CD4-positive, alpha-beta T cell treated with Interleukin-4 for 4 hours (primary cell): Measurements from ENCODE around the gene TUBA4A.

Experiments
- DNase-seq: peaks from one replicate; pipeline ENCODE4 v3.0.0-alpha.2; 2020

TUBA4A gene

DNA sequence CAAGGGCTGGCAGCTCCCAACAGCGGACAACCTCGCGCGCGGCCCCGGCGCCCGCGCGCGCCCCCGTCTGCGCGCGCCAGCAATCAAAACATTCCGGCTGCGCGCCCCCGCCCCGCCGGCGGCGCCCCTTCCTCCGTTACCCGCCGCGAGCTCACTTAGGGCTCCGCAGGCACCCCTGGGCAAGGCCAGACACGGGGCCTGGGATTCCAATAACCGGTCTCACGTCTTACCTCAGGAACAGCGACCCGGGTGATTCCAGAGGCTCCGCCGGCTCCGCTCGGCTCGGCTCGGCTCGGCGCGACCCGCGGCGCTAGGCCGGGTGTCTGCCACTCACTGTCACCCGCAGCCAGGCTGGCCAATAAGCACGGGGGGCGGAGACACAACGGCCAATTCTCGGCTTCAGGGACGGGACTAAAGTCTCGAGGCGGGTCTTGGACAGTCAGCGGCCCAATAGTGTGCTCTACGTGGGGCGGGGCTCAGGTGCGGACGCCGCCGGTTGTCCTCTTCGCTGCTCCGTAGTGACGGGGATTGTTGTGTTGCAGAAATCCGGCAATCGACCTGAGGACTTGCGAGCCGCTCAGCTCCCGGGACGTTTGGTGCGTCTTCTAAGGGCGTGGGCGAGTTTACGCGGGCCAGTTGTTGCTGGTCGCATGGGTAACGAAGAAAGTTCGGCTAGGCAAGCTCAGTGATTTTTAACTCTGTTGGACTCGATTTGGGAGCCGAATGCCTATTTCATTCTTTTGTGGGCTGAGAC lies 24.2 kb downstream of the TUBA4A start, which contains the start of the genes ANKZF1 and ATG9A:
Gene ANKZF1 (plus strand): TSS at position 502 of the 754 bp plus-strand sequence. CDS start 452 bp downstream, outside the sequence.
Gene ATG9A (minus strand): TSS at position 332 of the 754 bp plus-strand sequence. CDS start 1,612 bp downstream, outside the sequence.
- DNase-seq, result peak; percentile 98

DNA sequence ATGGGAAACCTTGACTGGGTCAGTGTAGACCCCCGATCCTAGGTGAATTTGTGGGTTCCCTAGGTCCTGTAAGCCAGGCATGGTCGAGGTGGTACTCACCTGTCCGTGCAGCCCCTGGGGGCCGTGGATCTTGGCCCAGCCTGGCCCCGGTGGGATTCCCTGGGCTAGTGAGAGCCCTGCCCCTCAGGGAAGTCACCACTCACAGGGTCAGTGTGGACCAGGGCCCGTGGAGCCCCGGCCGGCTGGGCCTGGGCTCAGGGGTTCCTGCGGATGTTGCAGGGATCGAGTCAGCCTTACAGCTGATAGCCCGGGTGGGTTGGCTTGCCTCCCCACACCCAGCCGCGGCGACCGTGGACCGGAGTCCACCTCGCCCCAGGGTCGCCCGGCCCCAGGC lies 24.8 kb downstream of the TUBA4A start:
- DNase-seq, result no peak

GRCh38 chr2:219228041-219228910 lies 25.4 kb downstream of the TUBA4A start:
- no peak for DNase-seq

GRCh38 chr2:219225350-219225749 lies 28.4 kb downstream of the TUBA4A start:
- no peak for DNase-seq

GRCh38 chr2:219223831-219224610 lies 29.7 kb downstream of the TUBA4A start:
- DNase-seq, result no peak

DNA sequence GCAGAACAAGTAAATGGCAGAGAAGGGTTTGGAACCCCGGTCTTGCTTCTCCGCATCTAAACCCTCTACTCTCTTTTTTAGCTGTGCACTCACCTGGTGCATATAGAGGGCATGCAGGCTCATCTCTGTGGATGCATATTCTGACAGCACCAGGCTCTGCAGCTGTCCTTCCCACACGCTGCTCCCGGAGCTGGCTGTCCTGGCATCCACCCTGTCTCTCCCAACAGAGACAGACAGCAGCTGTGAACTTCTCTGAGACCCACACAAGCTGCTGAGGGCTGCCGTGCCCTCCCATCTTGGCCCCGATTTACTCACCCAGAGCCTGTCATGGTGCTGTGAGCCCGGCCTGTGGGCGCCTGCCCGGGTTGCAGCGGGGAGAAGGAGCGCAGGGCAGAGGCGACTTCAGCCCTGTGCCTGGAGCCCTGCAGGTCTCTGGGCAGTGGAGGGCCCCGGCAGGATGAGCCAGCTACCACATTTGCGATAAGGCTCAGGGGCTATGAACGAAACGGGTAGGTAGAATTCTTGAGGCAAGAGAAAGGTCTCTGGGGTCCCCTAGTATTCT lies 31.7 kb downstream of the TUBA4A start:
- no peak for DNase-seq

GRCh38 chr2:219220652-219221402 lies 32.9 kb downstream of the TUBA4A start:
- no peak for DNase-seq

DNA sequence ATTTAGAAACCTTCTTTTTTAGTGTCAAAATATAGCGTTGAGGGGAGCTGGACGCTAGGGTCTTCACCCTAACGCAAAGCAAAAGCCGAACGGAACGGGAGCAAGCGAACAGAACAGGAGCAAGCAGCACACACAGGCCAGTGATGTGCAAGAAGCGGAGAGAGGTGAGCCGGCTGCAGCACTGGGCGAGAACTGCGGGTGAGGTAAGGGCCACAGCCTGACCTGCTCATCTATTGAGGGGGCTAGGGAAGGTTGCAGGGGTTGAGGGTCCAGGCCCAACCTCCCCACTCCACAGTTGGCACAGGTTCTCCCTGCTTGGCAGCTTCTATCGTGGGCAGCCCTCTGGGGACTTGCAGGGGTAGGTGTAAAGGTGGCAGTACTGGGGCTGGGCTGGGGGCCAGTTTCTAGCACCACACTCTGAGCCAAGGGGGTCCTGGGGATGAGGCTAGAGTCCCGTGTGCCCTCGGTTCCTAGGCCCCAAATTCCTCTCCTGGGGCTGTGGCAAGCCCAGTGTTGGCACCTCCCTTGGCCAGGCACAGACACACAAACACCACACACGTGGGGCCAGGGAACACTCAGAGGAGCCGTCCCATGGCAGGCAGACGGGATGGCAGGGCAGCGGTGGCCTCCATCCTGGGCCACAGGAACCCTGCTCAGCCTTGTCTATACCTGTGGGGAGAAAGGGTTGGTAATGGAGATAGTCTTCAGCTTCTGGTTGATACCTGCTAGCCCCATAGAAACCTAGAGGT lies 33.8 kb downstream of the TUBA4A start:
- DNase-seq, result no peak

- peak; percentile 86 for DNase-seq
Measured at GRCh38 chr2:219218732-219219701, 34.7 kb downstream of the TUBA4A start, which contains the start of gene ABCB6. Gene ABCB6 (minus strand): TSS chr2:219218958. CDS start chr2:219218673, 285 bp downstream.

DNA sequence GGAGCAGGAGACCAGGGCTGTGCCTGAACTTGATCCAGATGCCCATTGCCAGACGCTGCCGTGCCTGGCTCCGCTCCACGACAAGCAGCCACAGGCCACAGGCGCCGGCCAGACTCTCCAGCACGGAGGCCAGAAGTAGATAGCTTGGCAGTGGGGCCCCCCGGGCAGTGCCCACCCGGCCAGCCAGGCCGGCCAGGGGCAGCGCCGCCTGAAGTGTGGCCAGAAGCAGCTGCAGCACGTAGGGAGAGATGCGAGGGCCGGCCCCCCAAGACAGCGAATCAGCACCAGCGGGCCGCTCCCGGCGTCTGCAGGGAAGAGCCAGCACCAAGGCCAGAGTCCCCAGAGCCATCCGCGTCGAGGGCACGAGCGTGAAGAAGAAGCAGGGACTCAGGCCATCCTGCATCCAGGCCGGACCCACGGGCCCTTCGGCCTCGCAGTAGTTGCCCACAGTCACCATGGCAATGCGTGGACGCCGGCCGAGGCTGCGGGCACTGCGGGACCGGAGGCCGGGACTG lies 35.4 kb downstream of the TUBA4A start:
- DNase-seq, result no peak

- no peak for DNase-seq
Measured at GRCh38 chr2:219216535-219216915, 37.2 kb downstream of the TUBA4A start.

DNA sequence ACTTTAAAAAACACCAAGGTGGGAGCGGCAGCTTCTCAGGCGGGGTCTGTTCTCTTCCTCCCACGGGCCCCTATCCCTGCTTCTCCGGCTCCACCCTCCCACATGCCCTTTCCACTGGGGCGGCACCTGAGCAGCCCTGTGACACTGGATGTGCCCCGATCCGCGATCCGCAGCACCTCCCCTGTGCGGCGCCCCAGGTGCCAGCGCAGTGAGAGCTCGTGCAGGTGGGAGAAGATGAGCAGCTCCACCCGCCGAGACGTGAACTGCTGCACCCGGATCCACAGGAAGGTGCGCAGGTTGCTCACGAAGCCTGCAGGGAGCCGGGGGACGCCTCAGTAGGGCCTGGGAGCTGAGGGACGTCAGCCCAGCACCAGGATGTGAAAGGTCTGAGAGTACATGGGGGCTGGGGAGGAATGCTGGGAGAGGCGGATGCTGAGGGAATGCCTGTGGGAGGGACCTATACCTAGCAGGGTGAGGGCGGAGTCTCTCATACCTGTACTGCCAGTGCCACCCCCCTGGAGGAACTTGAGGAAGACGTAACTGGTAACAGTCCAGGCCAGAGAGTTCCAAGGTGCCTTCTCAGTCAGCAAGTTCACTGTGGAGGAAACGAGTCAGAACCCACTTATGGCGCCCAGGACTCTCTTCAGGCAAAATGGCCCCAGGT lies 37.7 kb downstream of the TUBA4A start:
- DNase-seq, result no peak

DNA sequence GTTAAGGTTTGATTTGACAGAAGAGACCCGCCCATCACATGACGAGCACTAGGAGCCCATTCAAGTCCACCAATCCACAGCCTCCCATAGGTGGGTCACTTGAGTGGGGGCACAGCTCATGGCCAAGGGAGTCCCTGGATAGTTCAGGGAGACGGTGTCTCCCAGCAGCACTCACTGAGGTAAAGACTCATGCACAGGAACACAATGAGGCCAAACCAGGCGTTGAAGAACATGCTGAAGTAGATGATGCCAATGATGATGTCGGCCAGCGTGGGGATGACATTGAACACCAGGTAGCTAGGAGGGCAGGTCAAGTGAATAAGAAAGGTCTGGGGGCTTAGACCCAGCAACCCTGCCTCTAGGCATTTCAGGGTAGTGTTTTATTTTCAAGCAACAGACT lies 38.9 kb downstream of the TUBA4A start:
- no peak for DNase-seq

GRCh38 chr2:219214141-219214540 lies 39.6 kb downstream of the TUBA4A start:
- no peak for DNase-seq

DNA sequence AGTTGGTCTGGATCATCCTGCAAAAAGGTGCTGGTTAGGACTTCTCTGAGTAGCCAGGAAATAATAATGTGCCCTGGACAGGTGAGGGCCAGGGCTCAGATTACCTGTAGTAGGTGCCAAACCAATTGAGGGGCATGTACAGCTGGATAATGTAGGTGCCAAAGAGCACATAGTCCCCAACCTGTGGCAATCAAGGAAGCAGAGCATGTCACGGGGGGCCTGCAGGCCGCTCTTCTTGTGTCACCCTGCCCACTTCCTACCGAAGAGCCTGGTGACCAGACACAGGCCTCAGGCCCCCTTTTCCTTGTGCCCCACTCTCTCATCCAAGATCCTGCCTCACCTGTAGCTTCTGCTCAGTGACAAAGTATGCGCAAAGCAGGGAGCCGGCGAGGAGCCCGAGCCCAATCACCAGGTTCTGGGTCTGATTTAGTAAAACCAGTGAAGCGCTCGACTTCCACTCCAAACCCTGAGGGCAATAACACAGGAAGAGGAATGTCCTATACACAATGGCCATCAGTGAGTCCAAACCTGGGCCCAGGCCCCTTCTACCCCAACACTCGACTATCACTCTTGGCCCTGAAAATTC lies 40.1 kb downstream of the TUBA4A start:
- DNase-seq, result no peak

- no peak for DNase-seq
Measured at GRCh38 chr2:219213026-219213415, 40.7 kb downstream of the TUBA4A start.

- no peak for DNase-seq
Measured at GRCh38 chr2:219210886-219211362, 42.8 kb downstream of the TUBA4A start.

DNA sequence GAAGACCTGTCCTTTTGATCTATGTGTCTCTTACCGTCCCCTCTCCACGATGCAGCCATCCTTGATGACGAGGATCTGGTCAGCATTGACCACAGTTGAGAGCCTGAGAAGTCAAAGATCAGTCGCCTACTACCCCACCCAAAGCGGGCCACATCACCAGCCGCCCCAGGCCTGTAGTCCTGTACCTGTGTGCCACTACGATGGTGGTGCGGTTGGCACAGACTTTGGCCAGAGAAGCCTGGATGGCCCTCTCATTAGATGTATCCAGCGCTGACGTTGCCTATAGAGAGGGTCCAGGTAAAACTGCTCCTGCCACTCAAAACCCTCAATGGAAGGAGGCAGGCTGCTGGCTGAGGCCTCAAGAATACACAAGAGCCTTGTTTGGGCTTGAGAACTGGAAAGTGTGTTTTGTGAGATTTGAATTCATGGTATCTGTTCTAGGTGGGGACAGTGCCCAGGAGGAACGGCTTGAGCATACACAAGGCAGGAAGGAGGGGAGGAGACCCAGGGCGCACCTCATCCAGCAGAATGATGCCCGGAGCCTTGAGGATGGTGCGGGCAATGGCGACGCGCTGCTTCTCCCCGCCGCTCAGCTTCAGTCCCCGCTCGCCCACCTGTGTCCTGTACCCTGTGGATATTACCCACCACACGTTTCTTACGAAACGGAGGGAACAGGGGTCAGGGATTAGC lies 43.4 kb downstream of the TUBA4A start:
- no peak for DNase-seq
